Smooth muscle cell (in vitro differentiated cells): ENCODE data around the gene PPP2R2B. TPM values are rescaled to one million over a fixed set of nuclear protein-coding genes. Genes with fewer than 3 reads are reported as not detected.

ENCODE experiments used
- DNase-seq: peaks from one replicate; lab custom pipeline; 2025; ENCODE audit not compliant: unreplicated experiment; lab: John Stamatoyannopoulos, UW
- H2AFZ ChIP-seq: fragments of 200-600 bp; sonication (generic); 2 replicates; pipeline ENCODE4 v1.6.0; 2016; ENCODE audit warnings: antibody characterized with exemption, low read depth, mild to moderate bottlenecking
- H3F3A ChIP-seq: fragments of 200-600 bp; sonication (generic); 2 replicates; pipeline ENCODE4 v1.6.0; 2017; ENCODE audit warnings: antibody characterized with exemption, low read depth
- H3K27ac ChIP-seq: fragments of 200-600 bp; sonication (generic); 2 replicates; pipeline ENCODE4 v1.5.1; 2016; ENCODE audit warnings: low read depth, mild to moderate bottlenecking
- H3K27me3 ChIP-seq: fragments of 200-600 bp; sonication (generic); 2 replicates; pipeline ENCODE4 v1.6.1; 2016; ENCODE audit warnings: low read depth, mild to moderate bottlenecking
- H3K36me3 ChIP-seq: fragments of 200-600 bp; sonication (generic); 2 replicates; pipeline ENCODE4 v1.5.1; 2016; ENCODE audit warnings: low read depth
- H3K4me1 ChIP-seq: fragments of 200-600 bp; sonication (generic); 2 replicates; pipeline ENCODE4 v1.5.1; 2016; ENCODE audit warnings: low read depth
- H3K4me2 ChIP-seq: fragments of 200-600 bp; sonication (generic); 2 replicates; pipeline ENCODE4 v1.6.0; 2016; ENCODE audit warnings: mild to moderate bottlenecking
- H3K4me3 ChIP-seq: fragments of 200-600 bp; sonication (generic); 2 replicates; pipeline ENCODE4 v1.5.1; 2016; ENCODE audit warnings: mild to moderate bottlenecking
- H3K79me2 ChIP-seq: fragments of 200-600 bp; sonication (generic); 2 replicates; pipeline ENCODE4 v1.6.0; 2016; ENCODE audit warnings: low read depth, mild to moderate bottlenecking
- H3K9ac ChIP-seq: fragments of 200-600 bp; sonication (generic); 2 replicates; pipeline ENCODE4 v1.6.0; 2016; ENCODE audit warnings: low read depth
- H3K9me3 ChIP-seq: fragments of 200-600 bp; sonication (generic); replicated peaks from 2 replicates; pipeline ENCODE4 v1.5.1; 2016; ENCODE audit warnings: low read depth
- H4K20me1 ChIP-seq: fragments of 200-600 bp; sonication (generic); 2 replicates; pipeline ENCODE4 v1.6.0; 2016; ENCODE audit warnings: low read depth
- whole genome bisulfite sequencing: methylation state at CpG from one replicate; pipeline ENCODE4 v1.1.7; 2016; ENCODE audit warnings: low lambda C conversion rate; 5-methylcytosine and 5-hydroxymethylcytosine counted together
- polyA plus RNA-seq: library from polyadenylated mRNA; unstranded; fragments of >200 nt; fragmentation: Nextera tagmentation; extraction: Ambion mirVana; gene quantifications from 2 replicates; pipeline ENCODE4 v1.2.1, GENCODE V29; 2016
- total RNA-seq: library from RNA; depleted of rRNA; stranded (reverse); fragments of >200 nt; gene quantifications from 2 replicates; pipeline ENCODE4 v1.2.3, GENCODE V29; 2014
- TF ChIP-seq, protein P1 (sequence below): fragments of 200-600 bp; sonication (generic); IDR thresholded peaks from 2 replicates; pipeline ENCODE4 v1.5.1; 2017; ENCODE audit warnings: borderline replicate concordance, mild to moderate bottlenecking, antibody characterized with exemption; ENCODE audit not compliant: insufficient read depth, poor library complexity, severe bottlenecking

PPP2R2B gene
- total and polyA plus RNA-seq, 2 experiments from 2014 or later: 0.89 to 2.2 TPM

DNA sequence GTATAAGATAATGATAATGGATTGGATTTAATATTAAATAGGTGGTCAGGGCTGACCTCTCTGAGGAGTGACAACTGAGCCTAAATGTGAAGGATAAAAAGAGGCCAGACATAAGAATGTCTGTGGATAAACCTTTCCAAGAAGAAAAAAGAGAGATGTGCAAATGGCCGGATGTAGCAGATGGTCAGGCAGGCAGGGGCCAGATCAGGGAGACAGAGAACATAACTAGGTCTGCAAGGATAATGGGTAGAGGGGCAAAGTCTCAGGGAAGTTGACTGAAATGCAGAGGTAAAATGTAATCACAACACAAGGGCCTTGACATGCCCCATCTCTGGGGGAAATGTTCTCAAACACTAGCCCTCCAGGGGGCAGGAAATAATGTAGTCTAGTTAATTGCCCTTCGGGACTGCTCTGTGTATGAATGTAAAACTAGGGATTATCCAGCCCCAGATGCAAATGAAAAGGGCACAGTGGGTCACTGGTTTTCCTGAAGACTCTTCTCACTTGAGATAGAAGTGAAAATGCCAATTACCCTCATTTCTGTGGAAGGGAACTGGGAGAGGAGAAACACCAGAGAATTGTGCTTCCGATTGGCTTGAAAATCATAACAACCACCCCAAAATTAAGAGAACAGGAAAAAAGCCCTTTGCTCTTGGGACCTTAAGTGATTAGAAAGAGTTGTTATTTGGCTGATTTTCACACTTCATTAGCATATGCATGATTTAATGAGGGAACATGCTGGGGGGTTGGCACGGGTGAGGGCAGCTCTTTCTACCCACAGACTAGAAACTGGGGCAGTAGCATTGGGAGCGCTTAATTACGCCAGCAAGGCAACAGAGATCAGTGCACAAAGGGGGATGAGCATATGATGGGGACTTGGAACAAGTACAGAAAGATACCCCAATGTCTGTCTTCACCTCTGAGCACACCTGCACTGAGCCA lies 88.6 kb downstream of the PPP2R2B start:
- WGBS: 60% methylated on average over 6 of the region's 6 CpGs
- TF ChIP-seq, protein P1, sequence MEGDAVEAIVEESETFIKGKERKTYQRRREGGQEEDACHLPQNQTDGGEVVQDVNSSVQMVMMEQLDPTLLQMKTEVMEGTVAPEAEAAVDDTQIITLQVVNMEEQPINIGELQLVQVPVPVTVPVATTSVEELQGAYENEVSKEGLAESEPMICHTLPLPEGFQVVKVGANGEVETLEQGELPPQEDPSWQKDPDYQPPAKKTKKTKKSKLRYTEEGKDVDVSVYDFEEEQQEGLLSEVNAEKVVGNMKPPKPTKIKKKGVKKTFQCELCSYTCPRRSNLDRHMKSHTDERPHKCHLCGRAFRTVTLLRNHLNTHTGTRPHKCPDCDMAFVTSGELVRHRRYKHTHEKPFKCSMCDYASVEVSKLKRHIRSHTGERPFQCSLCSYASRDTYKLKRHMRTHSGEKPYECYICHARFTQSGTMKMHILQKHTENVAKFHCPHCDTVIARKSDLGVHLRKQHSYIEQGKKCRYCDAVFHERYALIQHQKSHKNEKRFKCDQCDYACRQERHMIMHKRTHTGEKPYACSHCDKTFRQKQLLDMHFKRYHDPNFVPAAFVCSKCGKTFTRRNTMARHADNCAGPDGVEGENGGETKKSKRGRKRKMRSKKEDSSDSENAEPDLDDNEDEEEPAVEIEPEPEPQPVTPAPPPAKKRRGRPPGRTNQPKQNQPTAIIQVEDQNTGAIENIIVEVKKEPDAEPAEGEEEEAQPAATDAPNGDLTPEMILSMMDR: no peak
- Histone ChIP-seq H3F3A (no peaks in the 10 kb centered on the region), H3K4me2 (no peak overlapping the region), H3K9me3 (no peaks in the 10 kb centered on the region), H3K79me2 (no peaks in the 10 kb centered on the region), H3K9ac (no peak overlapping the region), H4K20me1 (no peaks in the 10 kb centered on the region), H3K27me3 (no peaks in the 10 kb centered on the region), H3K4me1 (peaks cover 18% of the 10 kb centered on the region), H2AFZ (no peak overlapping the region), H3K4me3 (no peak overlapping the region), H3K36me3 (no peaks in the 10 kb centered on the region), H3K27ac (no peak overlapping the region)
- DNase-seq: no peak

DNA sequence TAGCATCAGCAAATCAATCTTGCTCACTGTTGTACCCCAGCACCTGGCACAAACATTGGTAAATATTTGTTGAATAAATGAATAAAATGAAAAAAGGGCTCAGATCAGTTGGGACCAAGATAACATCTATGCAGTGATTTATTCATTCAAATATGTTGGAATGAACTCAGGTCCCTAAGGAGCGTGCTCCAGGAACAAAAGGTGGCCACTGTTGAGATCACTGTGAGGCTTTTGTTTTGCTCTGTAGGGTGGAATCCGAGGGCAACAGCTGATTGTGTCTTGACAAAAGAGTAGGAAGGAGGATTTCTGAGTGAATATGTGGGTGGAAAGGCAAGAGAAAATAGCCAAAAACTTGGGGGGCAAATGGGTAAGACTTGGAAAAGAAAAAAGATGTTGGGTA lies 89.7 kb downstream of the PPP2R2B start:
- Histone ChIP-seq H3K4me1 (peaks cover 18% of the 10 kb centered on the region), H2AFZ (no peak overlapping the region), H3K9ac (no peak overlapping the region), H3K4me3 (no peak overlapping the region), H3K27ac (no peak overlapping the region), H3K79me2 (no peaks in the 10 kb centered on the region), H4K20me1 (no peaks in the 10 kb centered on the region), H3K9me3 (no peaks in the 10 kb centered on the region), H3K27me3 (no peaks in the 10 kb centered on the region), H3F3A (no peaks in the 10 kb centered on the region), H3K36me3 (no peaks in the 10 kb centered on the region), H3K4me2 (no peak overlapping the region)
- WGBS: 45% methylated on average over 2 of the region's 2 CpGs
- DNase-seq: no peak
- TF ChIP-seq, protein P1: no peak

- Histone ChIP-seq H3K79me2 (no peaks in the 10 kb centered on the region), H3K9ac (no peak overlapping the region), H3K4me1 (peaks cover 8% of the 10 kb centered on the region), H3K4me3 (no peak overlapping the region), H3K36me3 (no peaks in the 10 kb centered on the region), H3F3A (no peaks in the 10 kb centered on the region), H3K27me3 (no peaks in the 10 kb centered on the region), H3K4me2 (no peak overlapping the region), H3K27ac (no peak overlapping the region), H4K20me1 (no peaks in the 10 kb centered on the region), H2AFZ (no peak overlapping the region), H3K9me3 (no peaks in the 10 kb centered on the region)
- WGBS: 73% methylated on average over 3 of the region's 3 CpGs
- DNase-seq: no peak
- TF ChIP-seq, protein P1: no peak
Measured at GRCh38 chr5:146785065-146785464, 93.5 kb downstream of the PPP2R2B start.
